Body of pancreas (tissue), 4 donors: Measurements from ENCODE around the gene SIPA1L2.

ENCODE experiments used
- POLR2A ChIP-seq, 3 donors: fragments of 450-650 bp; IDR thresholded peaks; one replicate each; pipeline ENCODE4 v1.6.1; 2016; ENCODE audit warnings: antibody characterized with exemption in 3 of 3, mild to moderate bottlenecking in 2 of 3
- TF ChIP-seq, protein P1 (sequence below), 7 experiments: fragments of 450-650 bp in 4 of 7; fragments of 200-600 bp in 3 of 7; sonication (generic) in 3 of 7; IDR thresholded peaks; one replicate each; pipeline ENCODE4 v1.5.1; 2016 to 2019; ENCODE audit warnings: antibody characterized with exemption in 7 of 7

DNA sequence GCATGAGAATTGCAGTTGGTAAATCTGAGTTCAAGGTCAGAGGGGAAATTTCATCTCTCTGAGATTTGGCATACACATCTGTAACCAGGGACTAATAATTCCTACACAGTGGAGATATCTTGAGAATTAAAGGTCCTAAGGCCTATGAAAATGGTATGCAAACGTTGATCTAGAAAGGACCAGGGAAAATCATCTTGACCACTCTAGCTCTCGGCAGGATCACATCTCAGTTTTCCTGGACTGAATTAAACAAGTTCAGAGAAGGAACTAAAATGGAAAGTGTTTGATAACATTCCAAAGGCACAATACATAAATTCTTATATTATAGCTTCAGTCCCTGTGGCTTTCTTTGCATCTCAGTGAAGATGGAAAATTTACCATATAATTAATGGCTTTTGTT is 28.5 kb upstream of the SIPA1L2 start:
- TF ChIP-seq, protein P1, sequence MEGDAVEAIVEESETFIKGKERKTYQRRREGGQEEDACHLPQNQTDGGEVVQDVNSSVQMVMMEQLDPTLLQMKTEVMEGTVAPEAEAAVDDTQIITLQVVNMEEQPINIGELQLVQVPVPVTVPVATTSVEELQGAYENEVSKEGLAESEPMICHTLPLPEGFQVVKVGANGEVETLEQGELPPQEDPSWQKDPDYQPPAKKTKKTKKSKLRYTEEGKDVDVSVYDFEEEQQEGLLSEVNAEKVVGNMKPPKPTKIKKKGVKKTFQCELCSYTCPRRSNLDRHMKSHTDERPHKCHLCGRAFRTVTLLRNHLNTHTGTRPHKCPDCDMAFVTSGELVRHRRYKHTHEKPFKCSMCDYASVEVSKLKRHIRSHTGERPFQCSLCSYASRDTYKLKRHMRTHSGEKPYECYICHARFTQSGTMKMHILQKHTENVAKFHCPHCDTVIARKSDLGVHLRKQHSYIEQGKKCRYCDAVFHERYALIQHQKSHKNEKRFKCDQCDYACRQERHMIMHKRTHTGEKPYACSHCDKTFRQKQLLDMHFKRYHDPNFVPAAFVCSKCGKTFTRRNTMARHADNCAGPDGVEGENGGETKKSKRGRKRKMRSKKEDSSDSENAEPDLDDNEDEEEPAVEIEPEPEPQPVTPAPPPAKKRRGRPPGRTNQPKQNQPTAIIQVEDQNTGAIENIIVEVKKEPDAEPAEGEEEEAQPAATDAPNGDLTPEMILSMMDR (IDR thresholded peaks at IDR 0.05): no peak
- TF ChIP-seq POLR2A (IDR thresholded peaks at IDR 0.05): no peak
